ENCODE results near the gene FOXI1.
"Not testable (repeated sequence)": the region's sequence is repeated elsewhere in the genome, so short reads cannot be mapped to it uniquely, and the experiment has no call there.

Gene FOXI1

DNA sequence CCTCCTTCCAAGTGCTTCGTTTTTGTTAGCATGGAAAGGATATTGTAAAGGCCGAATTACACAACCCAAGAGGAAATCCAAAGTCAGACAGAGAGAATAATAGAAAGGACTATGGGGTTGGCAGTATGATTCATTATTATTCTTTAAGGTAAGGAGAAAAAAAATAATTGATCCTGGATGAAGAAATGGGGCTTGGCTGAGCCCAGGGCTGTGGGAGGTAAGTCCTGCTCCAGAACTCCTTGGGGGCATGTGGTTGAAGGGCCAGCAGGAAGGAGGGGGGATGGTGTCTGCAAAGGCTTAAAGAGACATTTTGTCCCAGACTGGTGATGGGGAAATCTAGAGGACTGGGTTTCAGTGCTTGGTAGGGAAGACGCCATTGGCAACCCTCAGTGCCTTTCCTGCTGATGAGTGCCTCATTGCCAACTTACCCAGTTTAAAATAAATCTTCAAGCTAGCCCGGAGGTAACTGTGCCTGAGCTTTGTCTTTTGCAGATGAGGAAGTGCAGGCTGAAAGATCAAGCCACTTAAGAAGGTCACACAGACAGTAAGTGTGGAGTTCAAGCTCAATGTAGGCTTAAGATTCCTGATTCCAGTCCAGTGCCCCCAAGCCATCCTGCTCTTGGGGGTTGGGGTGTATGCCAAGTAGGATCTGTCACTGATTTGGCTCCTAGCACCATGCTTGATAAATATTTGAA lies 30.2 kb downstream of the FOXI1 start:
- no peak for DNase-seq
- Histone ChIP-seq H3K27ac (no peak overlapping the region), H3K4me3 (ENCODE audit: low read depth, low read length) (no peak overlapping the region), H3K27me3 (replicated peaks) (no peaks in the 10 kb centered on the region), H3K36me3 (replicated peaks) (no peaks in the 10 kb centered on the region)
- TF ChIP-seq, protein P1, sequence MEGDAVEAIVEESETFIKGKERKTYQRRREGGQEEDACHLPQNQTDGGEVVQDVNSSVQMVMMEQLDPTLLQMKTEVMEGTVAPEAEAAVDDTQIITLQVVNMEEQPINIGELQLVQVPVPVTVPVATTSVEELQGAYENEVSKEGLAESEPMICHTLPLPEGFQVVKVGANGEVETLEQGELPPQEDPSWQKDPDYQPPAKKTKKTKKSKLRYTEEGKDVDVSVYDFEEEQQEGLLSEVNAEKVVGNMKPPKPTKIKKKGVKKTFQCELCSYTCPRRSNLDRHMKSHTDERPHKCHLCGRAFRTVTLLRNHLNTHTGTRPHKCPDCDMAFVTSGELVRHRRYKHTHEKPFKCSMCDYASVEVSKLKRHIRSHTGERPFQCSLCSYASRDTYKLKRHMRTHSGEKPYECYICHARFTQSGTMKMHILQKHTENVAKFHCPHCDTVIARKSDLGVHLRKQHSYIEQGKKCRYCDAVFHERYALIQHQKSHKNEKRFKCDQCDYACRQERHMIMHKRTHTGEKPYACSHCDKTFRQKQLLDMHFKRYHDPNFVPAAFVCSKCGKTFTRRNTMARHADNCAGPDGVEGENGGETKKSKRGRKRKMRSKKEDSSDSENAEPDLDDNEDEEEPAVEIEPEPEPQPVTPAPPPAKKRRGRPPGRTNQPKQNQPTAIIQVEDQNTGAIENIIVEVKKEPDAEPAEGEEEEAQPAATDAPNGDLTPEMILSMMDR (IDR thresholded peaks at IDR 0.05; ENCODE audit: low read depth, low read length, missing control alignments): no peak
- in situ Hi-C loops (cut with HindIII; ENCODE audit: low pct_ligation_motif_present, low sequenced_read_pairs): no loop called here

- TF ChIP-seq, protein P1 (IDR thresholded peaks at IDR 0.05; ENCODE audit: low read depth, low read length, missing control alignments): no peak
- no peak for DNase-seq
- in situ Hi-C loops (cut with HindIII; ENCODE audit: low pct_ligation_motif_present, low sequenced_read_pairs): no loop called here
These were observed 30.8 kb downstream of the FOXI1 start for GRCh38 chr5:170136506-170136905.

DNA sequence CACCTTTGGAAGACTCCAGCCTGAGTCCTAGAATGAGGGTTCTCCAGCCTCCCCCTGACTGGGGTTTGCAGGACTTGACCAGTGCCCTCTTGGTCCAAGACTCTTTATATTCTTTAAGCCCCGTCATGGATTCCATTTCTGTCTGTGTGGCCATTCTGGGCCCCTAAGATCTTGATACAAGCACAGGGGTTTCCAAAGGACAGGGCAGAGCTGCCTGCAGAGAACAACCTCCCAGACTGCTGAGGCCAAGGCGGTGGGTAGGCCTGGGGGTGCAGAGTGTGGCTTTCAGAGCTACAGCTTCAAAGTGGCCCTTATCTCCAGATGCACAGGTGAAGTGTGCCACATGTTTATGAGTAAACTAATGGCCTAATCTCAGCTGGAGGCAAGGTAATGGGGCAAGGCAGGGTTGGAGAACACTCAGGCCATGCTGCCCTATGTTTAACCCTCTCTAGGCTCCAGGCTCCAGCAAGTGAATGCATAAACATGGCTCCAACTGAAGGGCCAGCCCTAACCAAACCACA lies 32.1 kb downstream of the FOXI1 start:
- in situ Hi-C loops (cut with HindIII; ENCODE audit: low pct_ligation_motif_present, low sequenced_read_pairs): no loop called here
- no peaks in the 10 kb centered on the region for H3K27me3 ChIP-seq (replicated peaks)
- H3K36me3 ChIP-seq (replicated peaks): no peaks in the 10 kb centered on the region
- TF ChIP-seq, protein P1 (IDR thresholded peaks at IDR 0.05; ENCODE audit: low read depth, low read length, missing control alignments): no peak
- H3K27ac ChIP-seq: no peak overlapping the region
- no peak overlapping the region for H3K4me3 ChIP-seq (ENCODE audit: low read depth, low read length)
- DNase-seq: no peak

More at GRCh38 chr5:170136506-170136905, 30.8 kb downstream of the FOXI1 start:
- Histone ChIP-seq H3K27me3 (replicated peaks) (no peaks in the 10 kb centered on the region), H3K36me3 (replicated peaks) (no peaks in the 10 kb centered on the region), H3K27ac (no peak overlapping the region), H3K4me3 (ENCODE audit: low read depth, low read length) (no peak overlapping the region)

DNA sequence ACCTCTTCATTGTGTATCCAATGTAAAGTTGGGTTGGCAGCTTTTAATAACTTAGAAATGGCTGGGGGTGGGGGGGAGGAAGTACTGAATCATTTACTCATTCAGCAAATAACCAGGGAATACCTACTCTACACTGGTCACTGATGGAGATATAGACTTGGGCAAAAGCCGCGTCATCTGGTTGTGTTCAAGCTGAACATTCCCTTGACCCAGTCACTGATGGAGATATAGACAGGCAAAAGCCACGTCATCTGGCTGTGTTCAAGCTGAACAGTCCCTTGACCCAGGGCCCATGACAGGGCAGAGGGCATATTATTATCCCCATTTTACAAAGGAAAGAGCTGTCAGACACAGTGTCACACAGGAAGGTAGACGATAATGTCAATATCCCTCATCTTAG lies 32.6 kb downstream of the FOXI1 start:
- no peak for DNase-seq
- H3K36me3 ChIP-seq (replicated peaks): no peaks in the 10 kb centered on the region
- no peak overlapping the region for H3K27ac ChIP-seq
- in situ Hi-C loops (cut with HindIII; ENCODE audit: low pct_ligation_motif_present, low sequenced_read_pairs): no loop called here
- no peaks in the 10 kb centered on the region for H3K27me3 ChIP-seq (replicated peaks)
- TF ChIP-seq, protein P1 (IDR thresholded peaks at IDR 0.05; ENCODE audit: low read depth, low read length, missing control alignments): no peak
- H3K4me3 ChIP-seq (ENCODE audit: low read depth, low read length): no peak overlapping the region

DNA sequence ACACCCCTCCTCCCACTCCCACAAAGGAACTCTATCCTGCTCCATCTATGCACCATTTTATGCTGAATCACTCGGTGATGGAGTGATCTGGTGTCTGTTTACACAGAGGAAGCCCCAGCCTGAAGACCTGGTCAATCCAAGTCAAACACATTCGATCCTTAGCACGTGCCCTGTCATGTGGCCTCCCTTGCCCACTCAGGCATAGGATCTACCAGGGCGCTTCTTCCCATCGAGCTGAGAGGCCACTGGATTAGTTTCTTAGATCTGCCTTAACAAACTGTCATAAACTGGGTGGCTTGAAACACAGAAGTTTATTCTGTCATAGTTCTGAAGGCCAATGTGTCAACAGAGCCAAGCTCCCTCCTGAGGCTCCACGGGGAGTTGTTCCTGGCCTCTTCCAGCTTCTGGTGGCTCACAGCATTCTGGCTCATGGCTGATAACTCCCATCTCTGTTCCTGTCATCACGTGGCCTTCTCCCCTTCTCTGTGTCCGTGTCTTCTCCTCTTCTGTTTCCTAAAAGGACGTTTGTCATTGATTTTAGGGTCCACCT lies 34.2 kb downstream of the FOXI1 start:
- H3K27ac ChIP-seq: no peak overlapping the region
- H3K27me3 ChIP-seq (replicated peaks): no peaks in the 10 kb centered on the region
- in situ Hi-C loops (cut with HindIII; ENCODE audit: low pct_ligation_motif_present, low sequenced_read_pairs): no loop called here
- TF ChIP-seq, protein P1 (IDR thresholded peaks at IDR 0.05; ENCODE audit: low read depth, low read length, missing control alignments): no peak
- no peak for DNase-seq
- H3K4me3 ChIP-seq (ENCODE audit: low read depth, low read length): no peak overlapping the region
- H3K36me3 ChIP-seq (replicated peaks): no peaks in the 10 kb centered on the region

GRCh38 chr5:170141196-170141595 lies 35.5 kb downstream of the FOXI1 start:
- DNase-seq; H3K36me3 ChIP-seq (replicated peaks); H3K27me3 ChIP-seq (replicated peaks); H3K4me3 ChIP-seq (ENCODE audit: low read depth, low read length); H3K27ac ChIP-seq; in situ Hi-C loops (cut with HindIII; ENCODE audit: low pct_ligation_motif_present, low sequenced_read_pairs): not testable (repeated sequence)
